HepG2 (cell line): ENCODE measurements around the gene ZNF217. TPM values are rescaled to one million over a fixed set of nuclear protein-coding genes. Genes with fewer than 3 reads are reported as not detected.
A peak's percentile ranks its signal among the peaks of the same experiment; 100 is the strongest.

Source experiments
- EP300 ChIP-seq, 3 experiments: sonication (generic) in 1 of 3; formaldehyde crosslinking in 1 of 3; IDR thresholded peaks; 2 replicates each; pipeline versions ENCODE4 v1.5.1 to v1.6.1; 2011 to 2020; ENCODE audit warnings: low read depth in 2 of 3, low read length in 2 of 3, borderline replicate concordance in 1 of 3, improper control_type of control experiment in 1 of 3, mild to moderate bottlenecking in 1 of 3, missing genetic modification reagents in 1 of 3, moderate library complexity in 1 of 3
- ESRRA ChIP-seq: sonication (generic); formaldehyde crosslinking; IDR thresholded peaks from 2 replicates; pipeline ENCODE4 v1.5.1; 2020; ENCODE audit warnings: mild to moderate bottlenecking, low read depth, missing genetic modification reagents
- JARID2 ChIP-seq: sonication (generic); formaldehyde crosslinking; IDR thresholded peaks from 2 replicates; pipeline ENCODE4 v1.8.1; 2023; ENCODE audit warnings: missing genetic modification reagents, inconsistent platforms; ENCODE audit not compliant: insufficient replicate concordance
- MED1 ChIP-seq: sonication (generic); formaldehyde crosslinking; IDR thresholded peaks from 2 replicates; pipeline ENCODE4 v1.4.0; 2020; ENCODE audit warnings: missing genetic modification reagents
- MIXL1 ChIP-seq: IDR thresholded peaks from 2 replicates; pipeline ENCODE4 v1.6.1; 2016
- PPARG ChIP-seq: conservative IDR thresholded peaks from 2 replicates; pipeline ENCODE4 v1.6.1; 2016; ENCODE audit warnings: missing biosample characterization, missing genetic modification reagents
- SYNCRIP ChIP-seq: fragments of 200-400 bp; formaldehyde crosslinking; IDR thresholded peaks from 2 replicates; pipeline ENCODE4 v1.6.1; 2018; ENCODE audit warnings: mild to moderate bottlenecking, low read depth, low read length; ENCODE audit not compliant: insufficient read depth
- ZNF766 ChIP-seq: sonication (generic); formaldehyde crosslinking; IDR thresholded peaks from 2 replicates; pipeline ENCODE4 v1.5.0; 2020; ENCODE audit warnings: missing genetic modification reagents, borderline replicate concordance
- ZSCAN12 ChIP-seq: sonication (generic); formaldehyde crosslinking; IDR thresholded peaks from 2 replicates; pipeline ENCODE4 v1.9.0; 2021; ENCODE audit warnings: mild to moderate bottlenecking, missing genetic modification reagents
- polyA plus RNA-seq, 8 experiments: library from polyadenylated mRNA; depleted of rRNA in 3 of 8; stranded (reverse) in 7 of 8; unstranded in 1 of 8; fragments of >200 nt; fragmentation: Illumina TruSeq in 4 of 8; extraction: Trizol in 4 of 8; gene quantifications; 2 replicates each; pipeline versions ENCODE4 v1.2.1 to v1.2.3, GENCODE V29; 2011 to 2016; ENCODE audit warnings: low read depth in 4 of 8, missing spikeins in 1 of 8, mixed read lengths in 1 of 8; ENCODE audit not compliant: insufficient read depth in 1 of 8
- total RNA-seq, 5 experiments: library from RNA; depleted of rRNA; stranded (reverse); fragments of >200 nt; fragmentation: Illumina TruSeq; extraction: Trizol; gene quantifications; 2 replicates each; pipeline ENCODE4 v1.2.3, GENCODE V29; 2016; ENCODE audit warnings: low read depth in 1 of 5
- TF ChIP-seq, protein P1 (sequence below): sonication (generic); formaldehyde crosslinking; IDR thresholded peaks from 2 replicates; pipeline ENCODE4 v1.5.0; 2020; ENCODE audit warnings: missing genetic modification reagents
- TF ChIP-seq, protein P2 (sequence below): sonication (generic); formaldehyde crosslinking; IDR thresholded peaks from 2 replicates; pipeline ENCODE4 v1.4.0; 2020; ENCODE audit warnings: mild to moderate bottlenecking, missing genetic modification reagents
- TF ChIP-seq, protein P3 (sequence below): sonication (generic); formaldehyde crosslinking; IDR thresholded peaks from 2 replicates; pipeline ENCODE4 v1.5.1; 2020; ENCODE audit warnings: missing genetic modification reagents, mild to moderate bottlenecking, borderline replicate concordance
- TF ChIP-seq, protein P4 (sequence below): sonication (generic); formaldehyde crosslinking; conservative IDR thresholded peaks from 2 replicates; pipeline ENCODE4 v1.4.0; 2020; ENCODE audit warnings: missing genetic modification reagents
- TF ChIP-seq, protein P5 (sequence below): sonication (generic); formaldehyde crosslinking; IDR thresholded peaks from 2 replicates; pipeline ENCODE4 v1.4.0; 2020; ENCODE audit warnings: missing genetic modification reagents
- TF ChIP-seq, protein P6 (sequence below): sonication (generic); formaldehyde crosslinking; IDR thresholded peaks from 2 replicates; pipeline ENCODE4 v1.9.0; 2022; ENCODE audit warnings: missing genetic modification reagents, mild to moderate bottlenecking, borderline replicate concordance
- TF ChIP-seq, protein P7 (sequence below): sonication (generic); formaldehyde crosslinking; IDR thresholded peaks from 2 replicates; pipeline ENCODE4 v1.5.1; 2020; ENCODE audit warnings: mild to moderate bottlenecking, moderate library complexity, missing genetic modification reagents

ZNF217 gene
- total and polyA plus RNA-seq, 2 of the 13 experiments (the other 11 are each of a cell fraction or from before 2014, with no cell fraction given): 22.3 to 29.8 TPM

DNA sequence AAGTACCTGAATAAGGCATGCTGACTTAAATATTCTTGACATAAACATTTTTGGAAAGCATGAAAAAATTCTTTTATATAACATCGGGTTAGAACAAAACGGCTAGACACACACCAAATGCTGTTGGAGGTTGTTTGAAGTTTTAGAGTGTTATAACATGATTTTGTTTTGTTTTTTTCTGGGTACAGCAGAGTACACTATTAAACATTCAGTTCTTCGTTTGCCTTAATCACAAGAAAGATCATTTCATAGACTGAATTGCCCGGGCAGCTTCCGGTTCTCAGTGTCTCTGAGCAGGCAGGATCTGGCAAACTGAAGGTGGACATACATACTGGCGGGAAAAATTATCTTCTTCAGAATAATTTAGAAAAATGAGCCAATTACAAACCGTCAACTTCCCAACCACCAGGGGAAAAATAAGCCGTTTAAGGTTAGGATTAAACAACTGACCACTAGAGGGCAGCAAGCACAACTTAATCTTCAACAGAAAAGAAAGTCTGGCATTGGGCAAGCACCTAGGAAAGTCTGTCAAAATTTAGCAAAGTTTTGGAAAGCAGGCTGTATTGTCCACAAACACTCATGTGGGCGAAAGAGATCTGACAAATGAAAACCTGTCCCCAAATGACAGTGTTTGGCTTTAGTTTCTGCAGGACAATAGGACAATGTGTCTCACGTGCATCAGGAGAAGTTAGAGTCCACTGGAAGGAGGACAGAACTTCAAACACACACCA lies 15.0 kb downstream of the ZNF217 start (continued):
- TF ChIP-seq, protein P1, sequence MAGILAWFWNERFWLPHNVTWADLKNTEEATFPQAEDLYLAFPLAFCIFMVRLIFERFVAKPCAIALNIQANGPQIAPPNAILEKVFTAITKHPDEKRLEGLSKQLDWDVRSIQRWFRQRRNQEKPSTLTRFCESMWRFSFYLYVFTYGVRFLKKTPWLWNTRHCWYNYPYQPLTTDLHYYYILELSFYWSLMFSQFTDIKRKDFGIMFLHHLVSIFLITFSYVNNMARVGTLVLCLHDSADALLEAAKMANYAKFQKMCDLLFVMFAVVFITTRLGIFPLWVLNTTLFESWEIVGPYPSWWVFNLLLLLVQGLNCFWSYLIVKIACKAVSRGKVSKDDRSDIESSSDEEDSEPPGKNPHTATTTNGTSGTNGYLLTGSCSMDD (CRISPR knock-in tag): no peak
- TF ChIP-seq ESRRA (CRISPR knock-in tag) (no peak), JARID2 (CRISPR knock-in tag) (no peak), PPARG (CRISPR knock-in tag) (peak; percentile 69), MIXL1 (CRISPR knock-in tag) (peak; percentile 76), MED1 (CRISPR knock-in tag) (peak; percentile 16; the same call in 1 of the 2 replicates), EP300 (IDR thresholded peaks at IDR 0.05; ENCODE audit: low read depth in 2 of 2, low read length in 2 of 2) (peak in 1 of 2 experiments; percentile 33; a peak in 1 of 4 replicates), EP300 (CRISPR knock-in tag; IDR thresholded peaks at IDR 0.05; ENCODE audit: borderline replicate concordance) (no peak), ZSCAN12 (CRISPR knock-in tag) (no peak), ZNF766 (CRISPR knock-in tag) (no peak), SYNCRIP (no peak)
- TF ChIP-seq, protein P2, sequence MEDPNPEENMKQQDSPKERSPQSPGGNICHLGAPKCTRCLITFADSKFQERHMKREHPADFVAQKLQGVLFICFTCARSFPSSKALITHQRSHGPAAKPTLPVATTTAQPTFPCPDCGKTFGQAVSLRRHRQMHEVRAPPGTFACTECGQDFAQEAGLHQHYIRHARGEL (CRISPR knock-in tag): no peak
- TF ChIP-seq, protein P3, sequence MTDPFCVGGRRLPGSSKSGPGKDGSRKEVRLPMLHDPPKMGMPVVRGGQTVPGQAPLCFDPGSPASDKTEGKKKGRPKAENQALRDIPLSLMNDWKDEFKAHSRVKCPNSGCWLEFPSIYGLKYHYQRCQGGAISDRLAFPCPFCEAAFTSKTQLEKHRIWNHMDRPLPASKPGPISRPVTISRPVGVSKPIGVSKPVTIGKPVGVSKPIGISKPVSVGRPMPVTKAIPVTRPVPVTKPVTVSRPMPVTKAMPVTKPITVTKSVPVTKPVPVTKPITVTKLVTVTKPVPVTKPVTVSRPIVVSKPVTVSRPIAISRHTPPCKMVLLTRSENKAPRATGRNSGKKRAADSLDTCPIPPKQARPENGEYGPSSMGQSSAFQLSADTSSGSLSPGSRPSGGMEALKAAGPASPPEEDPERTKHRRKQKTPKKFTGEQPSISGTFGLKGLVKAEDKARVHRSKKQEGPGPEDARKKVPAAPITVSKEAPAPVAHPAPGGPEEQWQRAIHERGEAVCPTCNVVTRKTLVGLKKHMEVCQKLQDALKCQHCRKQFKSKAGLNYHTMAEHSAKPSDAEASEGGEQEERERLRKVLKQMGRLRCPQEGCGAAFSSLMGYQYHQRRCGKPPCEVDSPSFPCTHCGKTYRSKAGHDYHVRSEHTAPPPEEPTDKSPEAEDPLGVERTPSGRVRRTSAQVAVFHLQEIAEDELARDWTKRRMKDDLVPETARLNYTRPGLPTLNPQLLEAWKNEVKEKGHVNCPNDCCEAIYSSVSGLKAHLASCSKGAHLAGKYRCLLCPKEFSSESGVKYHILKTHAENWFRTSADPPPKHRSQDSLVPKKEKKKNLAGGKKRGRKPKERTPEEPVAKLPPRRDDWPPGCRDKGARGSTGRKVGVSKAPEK: 0 out of 2 replicates have a peak, but pooled peaks have one; percentile 20
- TF ChIP-seq, protein P4, sequence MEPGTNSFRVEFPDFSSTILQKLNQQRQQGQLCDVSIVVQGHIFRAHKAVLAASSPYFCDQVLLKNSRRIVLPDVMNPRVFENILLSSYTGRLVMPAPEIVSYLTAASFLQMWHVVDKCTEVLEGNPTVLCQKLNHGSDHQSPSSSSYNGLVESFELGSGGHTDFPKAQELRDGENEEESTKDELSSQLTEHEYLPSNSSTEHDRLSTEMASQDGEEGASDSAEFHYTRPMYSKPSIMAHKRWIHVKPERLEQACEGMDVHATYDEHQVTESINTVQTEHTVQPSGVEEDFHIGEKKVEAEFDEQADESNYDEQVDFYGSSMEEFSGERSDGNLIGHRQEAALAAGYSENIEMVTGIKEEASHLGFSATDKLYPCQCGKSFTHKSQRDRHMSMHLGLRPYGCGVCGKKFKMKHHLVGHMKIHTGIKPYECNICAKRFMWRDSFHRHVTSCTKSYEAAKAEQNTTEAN (CRISPR knock-in tag): peak; percentile 72; the same call in 1 of the 2 replicates
- TF ChIP-seq, protein P5, sequence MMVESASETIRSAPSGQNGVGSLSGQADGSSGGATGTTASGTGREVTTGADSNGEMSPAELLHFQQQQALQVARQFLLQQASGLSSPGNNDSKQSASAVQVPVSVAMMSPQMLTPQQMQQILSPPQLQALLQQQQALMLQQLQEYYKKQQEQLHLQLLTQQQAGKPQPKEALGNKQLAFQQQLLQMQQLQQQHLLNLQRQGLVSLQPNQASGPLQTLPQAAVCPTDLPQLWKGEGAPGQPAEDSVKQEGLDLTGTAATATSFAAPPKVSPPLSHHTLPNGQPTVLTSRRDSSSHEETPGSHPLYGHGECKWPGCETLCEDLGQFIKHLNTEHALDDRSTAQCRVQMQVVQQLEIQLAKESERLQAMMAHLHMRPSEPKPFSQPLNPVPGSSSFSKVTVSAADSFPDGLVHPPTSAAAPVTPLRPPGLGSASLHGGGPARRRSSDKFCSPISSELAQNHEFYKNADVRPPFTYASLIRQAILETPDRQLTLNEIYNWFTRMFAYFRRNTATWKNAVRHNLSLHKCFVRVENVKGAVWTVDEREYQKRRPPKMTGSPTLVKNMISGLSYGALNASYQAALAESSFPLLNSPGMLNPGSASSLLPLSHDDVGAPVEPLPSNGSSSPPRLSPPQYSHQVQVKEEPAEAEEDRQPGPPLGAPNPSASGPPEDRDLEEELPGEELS (CRISPR knock-in tag): 0 out of 2 replicates have a peak, but pooled peaks have one; percentile 42
- TF ChIP-seq, protein P6, sequence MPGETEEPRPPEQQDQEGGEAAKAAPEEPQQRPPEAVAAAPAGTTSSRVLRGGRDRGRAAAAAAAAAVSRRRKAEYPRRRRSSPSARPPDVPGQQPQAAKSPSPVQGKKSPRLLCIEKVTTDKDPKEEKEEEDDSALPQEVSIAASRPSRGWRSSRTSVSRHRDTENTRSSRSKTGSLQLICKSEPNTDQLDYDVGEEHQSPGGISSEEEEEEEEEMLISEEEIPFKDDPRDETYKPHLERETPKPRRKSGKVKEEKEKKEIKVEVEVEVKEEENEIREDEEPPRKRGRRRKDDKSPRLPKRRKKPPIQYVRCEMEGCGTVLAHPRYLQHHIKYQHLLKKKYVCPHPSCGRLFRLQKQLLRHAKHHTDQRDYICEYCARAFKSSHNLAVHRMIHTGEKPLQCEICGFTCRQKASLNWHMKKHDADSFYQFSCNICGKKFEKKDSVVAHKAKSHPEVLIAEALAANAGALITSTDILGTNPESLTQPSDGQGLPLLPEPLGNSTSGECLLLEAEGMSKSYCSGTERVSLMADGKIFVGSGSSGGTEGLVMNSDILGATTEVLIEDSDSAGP (CRISPR knock-in tag): no peak
- TF ChIP-seq, protein P7, sequence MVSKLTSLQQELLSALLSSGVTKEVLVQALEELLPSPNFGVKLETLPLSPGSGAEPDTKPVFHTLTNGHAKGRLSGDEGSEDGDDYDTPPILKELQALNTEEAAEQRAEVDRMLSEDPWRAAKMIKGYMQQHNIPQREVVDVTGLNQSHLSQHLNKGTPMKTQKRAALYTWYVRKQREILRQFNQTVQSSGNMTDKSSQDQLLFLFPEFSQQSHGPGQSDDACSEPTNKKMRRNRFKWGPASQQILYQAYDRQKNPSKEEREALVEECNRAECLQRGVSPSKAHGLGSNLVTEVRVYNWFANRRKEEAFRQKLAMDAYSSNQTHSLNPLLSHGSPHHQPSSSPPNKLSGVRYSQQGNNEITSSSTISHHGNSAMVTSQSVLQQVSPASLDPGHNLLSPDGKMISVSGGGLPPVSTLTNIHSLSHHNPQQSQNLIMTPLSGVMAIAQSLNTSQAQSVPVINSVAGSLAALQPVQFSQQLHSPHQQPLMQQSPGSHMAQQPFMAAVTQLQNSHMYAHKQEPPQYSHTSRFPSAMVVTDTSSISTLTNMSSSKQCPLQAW (CRISPR knock-in tag): no peak
